ENCODE results near the gene TMEM123.

DNA sequence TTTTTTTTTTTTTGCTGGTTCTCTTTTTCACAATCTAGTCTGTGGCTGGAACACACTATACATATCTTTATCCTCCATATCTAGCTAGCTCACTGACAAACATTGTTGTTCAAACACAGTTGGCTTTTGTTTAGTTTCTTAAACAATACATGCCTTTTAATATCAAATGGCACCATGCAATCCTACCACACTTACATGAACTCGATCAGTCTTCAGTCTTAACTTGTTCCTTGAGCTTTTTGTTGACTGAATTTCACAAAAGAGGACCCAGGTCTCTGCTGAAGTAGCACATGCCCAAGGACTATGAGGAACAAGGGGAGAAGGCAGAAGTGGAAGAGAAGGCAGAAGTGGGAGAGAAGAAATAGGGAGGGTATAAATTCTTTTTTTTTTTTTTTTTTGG, 25.5 kb downstream of the TMEM123 start:
- TF ChIP-seq SPI1 (IDR thresholded peaks at IDR 0.05; ENCODE audit: low read depth, low read length) (no peak), POLR2AphosphoS5 (IDR thresholded peaks at IDR 0.05; ENCODE audit: low read depth, low read length) (no peak), POLR2A (IDR thresholded peaks at IDR 0.05; ENCODE audit: low read depth, low read length) (no peak), TAF1 (IDR thresholded peaks at IDR 0.05; ENCODE audit: low read depth, low read length) (no peak), PAX5 (IDR thresholded peaks at IDR 0.05; ENCODE audit: insufficient read depth, low read length, severe bottlenecking) (no peak)

Data from GM12891 (cell line).